Stimulated activated CD8-positive, alpha-beta memory T cell treated with anti-CD3 and anti-CD28 coated beads, Interleukin-15, amount 100 ng/mL, for 4 hours (primary cell): ENCODE measurements around the gene CCDC78.
"Not testable (repeated sequence)": the region's sequence is repeated elsewhere in the genome, so short reads cannot be mapped to it uniquely, and the experiment has no call there.

ENCODE experiments used
- DNase-seq, 2 donors: peaks; one replicate each; pipeline ENCODE4 v3.0.0-alpha.2; 2020; ENCODE audit warnings: low read depth in 2 of 2

CCDC78 gene

DNA sequence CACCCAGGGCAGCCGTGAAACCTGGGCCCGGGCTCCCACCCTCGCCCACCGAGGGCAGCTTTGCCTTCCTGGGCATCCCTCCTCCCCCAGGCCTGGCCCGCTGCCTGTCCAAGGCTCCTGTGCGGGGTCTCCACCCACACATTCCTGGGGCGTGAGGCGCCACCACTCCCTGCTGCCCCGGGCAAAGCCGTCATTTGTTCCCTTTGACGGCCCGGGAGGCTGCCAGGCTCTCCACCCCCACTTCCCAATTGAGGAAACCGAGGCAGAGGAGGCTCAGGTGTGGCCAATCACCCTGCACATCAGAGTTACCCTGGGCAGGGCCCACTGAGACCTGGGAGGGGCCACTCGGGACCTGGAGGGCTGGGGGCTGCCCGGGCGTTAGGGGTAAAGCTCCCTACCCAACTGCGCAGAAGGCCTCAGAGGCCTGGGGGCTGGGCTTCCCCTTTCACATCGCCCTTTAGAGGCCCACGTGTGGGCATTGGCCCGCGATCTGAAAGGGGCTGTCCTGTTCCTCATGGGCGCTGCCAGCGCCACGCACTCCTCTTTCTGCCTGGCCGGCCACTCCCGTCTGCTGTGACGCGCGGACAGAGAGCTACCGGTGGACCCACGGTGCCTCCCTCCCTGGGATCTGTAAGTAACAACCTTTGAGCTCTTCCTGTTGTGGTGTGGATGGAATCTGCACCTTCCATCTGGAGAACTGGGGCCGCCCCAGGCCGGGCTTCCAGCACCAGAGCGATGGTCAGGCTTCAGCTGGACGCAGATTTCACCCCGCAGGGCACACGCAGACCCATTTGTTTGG lies 34.5 kb upstream of the CCDC78 start, which contains the start of gene MSLN:
TSS of gene MSLN (plus strand) at position 190 of the 799 bp plus-strand sequence. CDS start 1,947 bp downstream, outside the sequence.
- DNase-seq = no peak

DNA sequence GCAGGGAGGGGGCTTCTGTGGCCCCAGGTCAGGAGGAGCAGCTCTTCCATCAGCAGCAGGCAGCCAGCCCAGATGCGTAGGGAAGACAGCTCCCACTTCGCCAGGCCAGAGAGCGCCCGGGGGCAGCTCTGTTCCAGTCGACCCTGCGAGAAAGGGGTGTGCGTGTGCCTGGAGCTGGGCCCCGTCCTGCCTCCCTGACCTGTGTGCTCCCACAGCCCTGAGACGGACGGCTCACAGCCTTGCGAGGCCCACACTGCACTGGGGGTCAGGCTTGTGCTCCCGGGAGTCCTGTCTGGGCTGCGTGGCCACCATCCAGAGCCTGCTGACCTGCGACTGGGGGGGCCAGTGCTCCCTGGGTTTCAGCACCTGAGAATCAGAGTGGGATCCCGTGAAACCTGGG lies 33.8 kb upstream of the CCDC78 start:
- DNase-seq = no peak

DNA sequence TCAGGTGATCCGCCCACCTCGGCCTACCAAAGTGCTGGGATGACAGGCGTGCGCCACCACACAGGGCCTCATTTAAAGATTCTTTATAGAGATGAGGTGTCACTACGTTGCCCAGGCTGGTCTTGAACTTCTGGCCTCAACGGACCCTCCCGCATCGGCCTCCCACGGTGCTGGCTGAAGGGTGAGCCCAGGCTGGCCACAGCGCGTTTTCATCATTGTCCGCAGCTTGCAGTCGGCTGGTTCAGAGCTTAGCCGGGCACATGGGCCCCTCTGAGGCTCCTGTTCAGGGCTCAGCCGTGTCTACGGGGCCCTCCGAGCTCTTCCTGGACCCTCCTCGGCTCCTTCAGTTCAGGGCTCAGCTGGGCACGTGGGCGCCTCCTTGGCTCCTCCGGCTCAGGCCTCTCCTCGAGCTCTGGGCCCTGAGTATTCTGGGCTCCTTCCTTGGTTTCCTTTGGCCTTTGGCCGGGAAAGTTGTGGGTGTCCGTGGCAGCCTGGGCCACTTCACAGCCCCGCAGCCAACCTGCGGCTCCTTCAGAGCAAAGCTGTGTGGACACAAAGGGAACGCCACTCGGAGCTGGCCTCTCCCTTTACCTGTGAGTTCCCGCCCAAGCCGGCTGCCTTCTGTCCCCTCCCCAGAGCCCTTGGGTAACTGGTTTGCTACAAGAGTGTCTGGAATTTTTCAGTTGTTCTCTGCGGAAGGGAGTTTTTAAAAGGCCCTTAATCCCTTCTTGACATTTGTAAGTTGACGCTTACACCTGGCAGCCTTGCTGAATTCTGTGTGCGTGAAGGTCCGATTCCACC lies 33.1 kb upstream of the CCDC78 start:
- no peak for DNase-seq

DNA sequence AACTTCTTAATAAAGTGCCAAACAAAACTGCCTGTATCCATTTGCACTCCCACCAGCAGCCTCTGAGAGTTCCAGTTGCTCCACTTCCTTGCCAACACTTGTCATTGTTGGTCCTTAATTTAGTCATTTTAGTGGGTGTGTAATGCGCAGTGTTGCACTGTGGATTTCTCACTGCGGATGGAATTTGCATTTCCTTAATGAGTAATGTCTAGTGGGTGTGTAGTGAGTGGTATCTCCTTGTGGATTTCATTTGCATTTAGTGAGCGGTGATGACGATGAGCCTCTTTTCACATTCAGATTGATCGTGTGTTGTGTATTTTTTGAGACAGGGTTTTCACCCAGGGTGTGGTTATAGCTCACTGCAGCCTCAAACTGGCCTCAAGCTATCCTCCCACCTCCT lies 30.2 kb upstream of the CCDC78 start:
- no peak for DNase-seq

DNA sequence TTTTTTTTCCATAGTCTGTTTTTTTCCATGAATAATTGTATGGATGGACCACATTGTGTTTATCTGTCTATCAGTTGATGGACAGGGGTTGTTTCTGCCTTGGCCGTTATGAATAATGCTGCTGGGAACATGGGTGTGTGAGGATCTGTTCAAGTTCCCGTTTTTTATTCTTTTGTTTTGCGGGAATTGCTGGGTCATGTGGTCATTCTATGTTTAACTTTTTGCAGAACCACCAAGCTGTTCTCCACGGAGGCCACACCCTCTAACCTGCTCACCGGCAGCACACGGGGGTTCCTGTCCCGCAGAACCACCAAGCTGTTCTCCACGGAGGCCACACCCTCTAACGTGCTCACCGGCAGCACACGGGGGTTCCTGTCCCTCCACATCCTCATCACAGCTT lies 28.4 kb upstream of the CCDC78 start:
- DNase-seq = no peak

DNA sequence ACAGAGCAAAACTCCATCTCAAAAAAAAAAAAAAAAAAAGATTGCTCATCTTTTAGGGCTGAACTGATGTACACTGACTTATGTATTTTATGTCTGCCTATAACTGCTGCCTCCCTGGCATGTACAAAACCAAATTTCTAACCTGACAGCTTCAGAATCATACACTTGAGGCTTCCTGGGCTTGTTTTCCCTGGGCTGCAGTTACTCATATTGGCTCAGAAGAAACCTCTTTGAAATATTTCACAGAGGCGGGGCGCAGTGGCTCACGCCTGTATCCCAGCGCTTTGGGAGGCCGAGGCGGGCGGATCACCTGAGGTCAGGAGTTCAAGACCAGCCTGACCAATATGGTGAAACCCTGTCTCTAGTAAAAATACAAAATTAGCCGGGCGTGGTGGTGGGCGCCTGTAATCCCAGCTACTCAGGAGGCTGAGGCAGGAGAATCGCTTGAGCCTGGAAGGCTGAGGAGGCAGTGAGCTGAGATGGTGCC lies 27.9 kb upstream of the CCDC78 start:
- not testable (repeated sequence) for DNase-seq

DNA sequence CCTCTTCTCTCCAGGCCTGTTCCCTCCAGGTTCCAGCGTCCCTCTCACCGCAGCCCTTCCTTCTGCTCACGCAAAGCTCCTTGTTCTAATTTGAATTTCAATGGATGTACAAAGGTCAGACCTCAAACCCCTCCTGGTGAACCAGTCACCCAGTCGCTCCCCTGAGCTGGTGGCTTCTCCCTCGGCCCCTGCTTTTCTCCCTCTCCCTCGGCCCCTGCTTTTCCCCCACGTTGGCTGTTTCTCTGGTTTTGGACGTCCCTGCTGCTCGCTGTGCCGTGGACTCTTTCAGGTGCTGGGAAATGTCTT lies 25.7 kb upstream of the CCDC78 start:
- no peak for DNase-seq

DNA sequence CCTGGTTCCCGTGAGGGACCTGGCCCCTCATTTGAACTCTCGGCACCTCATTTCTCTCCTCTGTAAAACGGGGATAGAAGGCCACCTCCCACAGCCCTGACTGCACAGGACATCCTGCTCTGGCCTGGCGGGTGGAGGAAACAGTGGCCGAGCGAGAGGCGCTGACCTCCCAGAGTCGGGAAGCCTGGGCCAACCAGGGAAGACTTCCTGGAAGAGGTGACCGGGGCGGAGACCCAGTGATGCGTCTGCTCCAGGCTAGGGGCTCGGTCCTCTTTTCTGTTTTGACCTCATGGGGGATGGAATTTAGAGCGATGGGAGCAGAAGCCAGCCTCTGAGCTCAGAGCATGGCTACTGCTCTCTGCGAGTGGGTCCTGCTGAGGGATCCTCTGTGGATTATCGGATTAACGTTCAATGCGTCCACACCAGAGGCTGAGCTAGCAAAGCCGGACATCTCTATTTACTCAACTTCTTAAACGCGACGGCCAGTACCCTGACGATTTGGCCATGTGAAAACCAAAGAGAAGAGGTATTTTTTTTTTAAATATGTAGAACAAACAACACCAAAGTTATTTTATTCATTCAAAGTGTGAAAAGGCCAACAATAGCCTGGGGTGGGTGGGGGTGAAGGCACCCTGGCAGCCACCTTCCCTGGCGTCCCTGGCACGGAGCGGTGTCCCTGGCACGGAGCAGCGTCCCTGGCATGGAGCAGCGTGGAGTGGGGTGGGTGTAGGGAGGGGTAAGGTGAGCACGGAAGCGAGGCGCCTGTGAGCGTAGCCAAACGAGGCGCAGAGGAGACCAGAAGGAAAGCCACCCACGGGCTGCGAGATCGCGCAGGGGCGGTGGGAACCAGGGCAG lies 25.1 kb upstream of the CCDC78 start:
- DNase-seq = no peak

DNA sequence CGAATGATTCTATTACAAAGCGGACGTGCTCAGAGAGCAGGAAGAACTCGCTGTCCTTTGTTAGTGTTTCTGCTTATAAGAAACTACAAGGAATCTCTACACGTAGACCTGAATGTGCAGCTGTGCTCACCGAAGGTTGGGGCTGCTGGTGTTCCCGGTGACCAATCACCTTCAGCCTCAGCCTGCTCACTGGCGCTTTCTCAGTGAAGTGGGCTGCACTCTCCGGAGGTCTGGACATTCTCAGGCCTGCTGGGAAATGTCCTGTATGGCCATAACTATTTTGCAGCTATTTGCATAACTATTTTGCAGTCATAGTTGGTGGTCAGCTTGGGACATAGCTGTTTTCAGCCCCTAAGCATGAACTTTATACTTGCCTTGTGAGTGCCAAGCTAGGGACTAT lies 24.2 kb upstream of the CCDC78 start:
- no peak for DNase-seq

DNA sequence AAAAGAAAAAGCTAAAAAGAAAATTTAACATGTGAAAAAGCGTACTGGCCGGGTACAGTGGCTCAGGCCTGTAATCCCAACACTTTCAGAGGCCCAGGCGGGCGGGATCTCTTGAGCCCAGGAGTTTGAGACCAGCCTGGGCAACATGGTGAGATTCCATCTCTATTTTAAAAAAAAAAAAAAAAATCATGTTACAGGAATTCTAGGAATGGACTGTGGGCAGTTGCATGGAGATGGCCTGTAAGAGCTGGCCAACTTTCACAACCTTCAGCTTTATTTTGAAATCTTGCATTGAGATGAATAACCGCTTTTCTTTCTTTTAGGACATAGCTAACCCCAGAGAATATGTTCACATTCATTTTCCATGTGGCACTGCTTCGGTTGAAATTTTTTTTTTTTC lies 22.8 kb upstream of the CCDC78 start:
- DNase-seq = no peak

DNA sequence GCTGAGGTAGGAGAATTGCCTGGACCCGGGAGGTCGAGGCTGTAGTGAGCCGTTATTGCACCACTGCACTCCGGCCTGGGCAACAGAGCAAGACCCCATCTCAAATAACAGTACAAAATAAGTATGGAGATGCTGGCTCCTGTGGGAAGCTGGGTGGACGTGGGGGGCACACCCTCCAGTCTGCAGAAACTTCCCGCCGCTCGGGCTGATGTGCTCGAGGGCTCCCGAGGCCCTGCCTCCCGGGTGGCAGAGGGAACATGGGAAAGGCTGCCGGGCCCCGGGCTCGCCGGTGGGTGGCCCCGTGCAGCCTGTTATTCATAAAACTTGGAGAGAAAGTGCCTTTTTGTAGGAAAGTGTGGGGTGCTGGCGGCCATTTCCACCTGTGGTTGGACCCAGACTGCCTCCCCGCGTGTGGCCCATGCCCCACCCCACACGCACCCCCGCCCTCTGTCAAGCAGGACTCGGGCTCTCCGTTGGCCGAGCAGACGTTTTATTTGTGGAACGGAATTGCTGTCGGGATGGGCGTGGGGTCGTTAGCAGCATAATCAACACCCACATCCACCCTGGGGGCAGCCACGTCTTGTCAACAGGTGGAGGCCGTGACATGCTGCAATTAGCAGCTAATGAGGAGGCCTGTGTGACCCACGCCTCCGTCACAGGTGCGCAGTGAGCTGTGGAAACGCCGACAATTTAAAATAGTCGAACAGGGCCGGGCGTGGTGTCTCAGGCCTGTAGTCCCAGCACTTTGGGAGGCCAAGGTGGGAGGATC lies 21.9 kb upstream of the CCDC78 start:
- no peak for DNase-seq

DNA sequence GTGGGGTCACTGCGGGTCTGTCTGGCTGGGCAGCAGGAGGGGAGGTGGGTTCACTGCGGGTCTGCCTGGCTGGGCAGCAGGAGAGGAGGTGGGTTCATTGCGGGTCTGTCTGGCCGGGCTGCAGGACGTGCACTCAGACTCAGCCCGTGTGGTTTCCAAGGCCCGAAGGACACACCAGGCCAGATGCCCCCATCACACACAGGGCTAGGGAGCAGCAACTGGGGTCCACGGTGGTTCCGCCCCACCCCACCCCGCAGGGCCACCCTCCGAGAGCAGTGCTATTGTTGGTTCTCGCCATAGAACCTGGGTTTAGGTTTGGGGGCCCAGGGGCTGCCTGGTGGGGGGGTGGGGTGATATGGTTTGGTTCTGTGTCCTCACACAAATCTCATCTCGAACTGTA lies 20.4 kb upstream of the CCDC78 start:
- DNase-seq = no peak

DNA sequence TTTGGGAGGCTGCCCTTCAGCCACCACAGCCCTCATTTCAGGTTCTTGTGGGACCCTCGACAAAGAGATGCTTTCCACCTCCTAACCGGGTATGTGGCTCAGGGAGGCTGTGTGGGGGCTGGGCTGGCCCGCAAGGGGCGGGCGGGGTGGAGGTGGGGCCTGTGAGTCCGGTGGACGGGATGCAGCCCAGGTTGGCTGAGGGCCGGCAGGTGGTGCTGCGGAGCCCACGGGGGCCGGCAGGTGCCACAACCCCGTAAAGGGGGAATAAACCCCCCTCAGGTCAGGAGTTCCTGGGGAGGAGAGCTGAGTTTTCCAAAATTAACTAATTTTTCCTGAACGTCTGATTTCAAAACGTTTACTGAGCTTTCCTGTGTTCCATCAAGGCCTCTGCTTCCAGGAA lies 19.5 kb upstream of the CCDC78 start:
- DNase-seq = no peak

DNA sequence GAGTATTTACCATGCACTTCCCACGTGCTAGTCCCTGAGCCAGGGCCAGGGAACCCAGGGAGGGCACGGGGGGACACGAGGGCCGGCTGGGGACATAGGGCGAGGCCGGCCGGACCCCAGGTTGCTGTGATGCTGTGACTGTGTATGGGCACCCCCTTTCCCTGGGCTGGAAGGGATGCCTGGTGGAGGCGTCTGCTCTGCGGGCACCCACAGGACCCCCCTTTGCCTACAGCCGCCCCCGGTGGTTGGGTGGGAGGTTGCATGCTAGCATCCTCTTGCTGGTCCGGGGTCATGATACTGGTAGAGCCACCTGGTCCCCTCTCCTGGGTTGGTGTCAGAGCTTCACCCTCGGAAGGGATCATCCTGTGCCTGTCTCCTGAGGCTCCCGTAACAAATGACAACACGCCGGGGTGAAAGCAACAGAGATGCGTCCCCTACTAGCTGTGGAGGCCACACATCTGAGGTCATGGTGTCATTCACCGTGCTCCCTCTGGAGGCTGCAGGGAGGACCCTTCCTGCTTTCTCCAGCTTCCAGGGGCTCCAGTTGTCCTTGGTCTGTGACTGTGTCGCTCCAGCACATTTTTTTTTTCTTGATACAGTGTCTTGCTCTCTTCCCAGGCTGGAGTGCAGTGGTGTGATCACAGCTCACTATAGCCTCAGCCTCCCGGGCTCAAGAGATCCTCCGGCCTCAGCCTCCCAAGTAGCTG lies 17.7 kb upstream of the CCDC78 start:
- no peak for DNase-seq

DNA sequence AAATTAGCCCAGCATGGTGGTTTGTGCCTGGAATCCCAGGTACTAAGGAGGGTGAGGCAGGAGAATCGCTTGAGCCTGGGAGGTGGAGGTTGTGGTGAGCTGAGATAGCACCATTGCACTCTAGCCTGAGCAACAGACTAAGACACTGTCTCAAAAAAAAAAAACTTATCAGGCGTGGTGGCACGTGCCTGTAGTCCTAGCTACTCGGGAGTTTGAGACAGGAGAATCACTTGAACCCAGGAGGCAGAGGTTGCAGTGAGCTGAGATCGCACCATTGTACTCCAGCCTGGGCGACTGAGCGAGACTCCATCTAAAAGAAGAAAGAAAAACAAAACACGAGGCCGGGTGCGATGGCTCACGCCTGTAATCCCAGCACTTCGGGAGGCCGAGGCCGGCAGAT lies 16.7 kb upstream of the CCDC78 start:
- not testable (repeated sequence) for DNase-seq

DNA sequence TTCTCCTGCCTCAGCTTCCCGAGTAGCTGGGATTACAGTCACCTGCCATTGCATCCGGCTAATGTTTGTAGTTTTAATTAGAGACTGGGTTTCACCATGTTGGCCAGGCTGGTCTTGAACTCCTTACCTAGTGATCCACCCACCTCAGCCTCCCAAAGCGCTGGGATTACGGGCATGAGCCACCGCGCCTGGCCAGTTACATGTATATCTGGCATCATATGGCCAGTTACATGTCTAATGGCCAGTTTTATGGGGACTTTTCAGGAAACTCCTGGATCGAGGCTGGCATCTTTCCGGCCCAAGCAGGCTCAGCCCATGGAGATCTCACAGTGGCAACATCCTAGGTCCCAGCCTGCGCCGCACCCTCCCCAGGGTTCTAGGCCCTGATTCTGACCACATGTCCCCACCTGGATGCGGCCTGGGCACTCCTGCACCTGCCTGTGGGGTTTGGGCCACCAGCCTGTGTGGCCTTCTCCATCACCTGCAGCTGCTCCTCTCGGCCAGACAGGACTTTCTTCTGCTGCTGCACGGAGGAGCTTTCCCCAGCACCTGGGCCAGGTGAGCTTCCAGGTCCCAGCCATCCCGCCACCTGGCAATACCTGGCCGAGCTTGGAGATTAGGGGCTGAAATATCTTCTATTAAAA lies 15.9 kb upstream of the CCDC78 start:
- no peak for DNase-seq

DNA sequence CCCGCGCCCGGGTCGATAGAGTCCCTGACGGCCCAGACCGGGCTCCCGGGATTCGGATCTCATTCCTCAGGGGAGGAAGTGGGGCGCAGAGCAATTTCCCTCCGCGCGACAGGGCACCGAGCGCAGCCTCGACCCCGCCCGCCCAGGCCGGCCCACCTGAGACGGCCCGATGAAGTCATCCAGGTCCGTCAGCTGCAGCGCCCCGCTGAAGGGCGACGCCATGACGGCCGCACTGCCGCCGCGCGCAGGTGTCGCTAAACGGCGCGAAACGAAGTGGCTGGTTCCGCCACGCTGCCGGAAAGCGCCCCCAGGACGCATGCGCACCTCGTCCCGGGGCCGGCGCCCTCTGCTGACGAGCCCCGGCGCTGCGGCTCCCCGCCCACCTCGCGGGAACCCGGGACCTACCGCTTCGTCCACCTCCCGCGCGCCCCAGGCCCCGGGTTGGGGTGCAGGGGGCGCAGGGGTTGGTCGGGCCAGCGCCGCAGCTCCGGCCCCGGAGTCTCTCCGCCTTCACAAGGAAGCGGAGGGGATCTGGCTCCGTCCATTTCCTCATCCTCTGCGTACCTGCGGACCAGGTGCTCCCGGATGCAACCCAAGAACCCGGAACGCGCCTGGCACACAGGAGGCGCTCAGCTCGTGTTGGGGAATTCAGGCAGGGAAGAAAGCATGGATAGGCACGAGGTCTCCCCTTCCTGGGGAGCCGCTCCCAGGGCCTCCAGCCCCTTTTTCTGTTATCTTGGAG lies 14.7 kb upstream of the CCDC78 start, which contains the start of gene CIAO3:
TSS of gene CIAO3 (minus strand) at position 234 of the 742 bp plus-strand sequence. CDS start at position 222, 12 bp downstream.
- peak; percentile 82 to 88 for DNase-seq

DNA sequence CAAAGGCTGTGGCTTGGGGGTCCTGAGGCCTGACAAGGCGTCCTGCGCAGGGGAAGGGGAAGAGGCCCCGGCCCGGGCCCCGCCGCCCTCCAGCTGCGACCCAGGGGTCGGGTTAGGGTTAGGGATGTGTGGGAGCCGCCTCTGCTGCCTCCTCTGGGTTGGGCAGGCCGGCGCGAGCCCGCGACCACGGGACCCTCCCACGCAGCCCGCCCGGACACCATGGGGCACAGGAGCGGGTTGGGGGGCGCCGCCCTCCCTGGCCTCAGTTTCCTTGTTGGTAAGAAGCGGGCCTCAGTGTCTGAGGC lies 14.2 kb upstream of the CCDC78 start:
- no peak for DNase-seq
